GM21723 (cell line): Measurements from ENCODE around the gene PFAS.
"Not testable (repeated sequence)": the region's sequence is repeated elsewhere in the genome, so short reads cannot be mapped to it uniquely, and the experiment has no call there.

Experiments used
- ATAC-seq: cut with Tn5 transposase; IDR thresholded peaks from one replicate; pipeline ENCODE4 v1.9.1; 2021; ENCODE audit warnings: mild to moderate bottlenecking, moderate library complexity; ENCODE audit not compliant: unreplicated experiment

Gene PFAS

GRCh38 chr17:8226536-8227237 lies 22.4 kb upstream of the PFAS start:
- ATAC-seq = no peak

- ATAC-seq = no peak
Observed at GRCh38 chr17:8227238-8227581, 21.9 kb upstream of the PFAS start.

GRCh38 chr17:8231701-8232100 lies 17.4 kb upstream of the PFAS start:
- ATAC-seq = no peak

GRCh38 chr17:8234361-8235270 lies 14.5 kb upstream of the PFAS start:
- ATAC-seq = no peak

DNA sequence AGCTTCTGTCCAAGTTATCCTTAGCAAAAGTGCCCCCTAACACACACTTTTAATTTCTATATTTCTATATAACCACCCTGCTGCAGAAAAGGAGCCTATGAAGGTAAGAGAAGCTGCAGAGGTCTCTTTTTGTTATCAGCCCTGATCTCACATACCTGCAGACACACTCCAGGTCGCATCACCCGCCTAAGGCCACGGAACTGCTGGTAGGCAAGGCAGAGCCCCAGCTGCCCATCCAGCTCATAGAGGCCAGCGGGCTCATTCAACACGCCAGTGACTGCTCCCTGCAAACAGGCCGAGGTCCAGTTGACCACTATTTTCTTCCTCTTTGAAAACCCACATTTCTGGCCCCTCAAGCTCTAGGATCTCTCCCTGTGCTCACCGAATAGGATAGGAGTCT lies 13.4 kb upstream of the PFAS start:
- no peak for ATAC-seq

DNA sequence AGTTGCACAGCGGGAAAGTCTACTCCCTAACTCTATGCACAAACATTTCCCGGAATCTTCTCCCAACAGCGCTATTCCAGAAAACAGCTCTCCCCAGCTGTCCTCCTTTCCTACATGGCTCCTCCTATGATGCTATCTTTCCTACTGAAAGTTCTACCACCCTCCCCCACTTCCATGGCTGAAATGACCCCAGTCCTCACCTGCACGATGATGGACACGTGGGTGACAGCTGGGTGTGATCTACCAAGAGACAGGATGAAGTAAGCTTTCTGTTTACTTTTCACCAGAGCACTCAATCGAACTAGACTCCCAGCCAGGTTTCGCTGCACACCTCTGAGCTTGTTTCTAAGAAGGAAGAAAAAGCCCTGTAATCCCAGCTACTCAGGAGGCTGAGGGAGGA lies 11.9 kb upstream of the PFAS start:
- no peak for ATAC-seq

DNA sequence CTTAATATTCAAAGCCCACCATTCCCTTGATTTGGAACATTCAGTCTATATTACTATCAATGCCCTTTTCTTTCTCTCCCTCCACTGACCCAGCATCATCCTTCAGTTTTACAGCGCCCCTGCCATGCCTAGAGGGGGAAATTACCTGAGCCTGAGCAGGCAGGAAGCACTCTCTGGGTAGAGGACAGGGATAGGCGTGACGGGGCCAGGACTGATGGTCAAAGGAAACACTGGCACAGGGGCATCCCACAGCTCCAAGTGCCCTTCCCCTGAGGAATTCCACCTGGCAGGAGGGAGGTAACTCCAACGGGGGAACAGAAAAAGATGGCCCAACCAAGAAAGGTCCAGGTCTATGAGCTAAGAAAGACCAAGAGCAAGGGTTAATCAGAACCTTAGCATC lies 11.2 kb upstream of the PFAS start:
- ATAC-seq = no peak

DNA sequence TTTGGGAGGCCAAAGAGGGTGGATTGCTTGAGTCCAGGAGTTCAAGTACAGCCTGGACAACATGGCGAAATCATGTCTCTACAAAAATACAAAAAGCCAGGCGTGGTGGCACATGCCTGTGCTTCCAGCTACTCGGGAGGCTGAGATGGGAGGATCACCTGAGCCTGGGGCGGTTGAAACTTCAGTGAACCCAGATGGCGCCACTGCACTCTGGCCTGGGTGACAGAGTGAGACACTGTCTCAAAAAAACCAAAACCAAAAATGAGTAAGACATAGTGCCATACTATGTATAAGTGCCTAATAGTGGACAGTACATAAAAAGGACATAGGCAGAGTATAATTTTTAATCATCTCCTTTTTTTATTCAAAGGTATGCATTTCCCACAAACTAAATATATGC lies 5.3 kb upstream of the PFAS start:
- no peak for ATAC-seq

DNA sequence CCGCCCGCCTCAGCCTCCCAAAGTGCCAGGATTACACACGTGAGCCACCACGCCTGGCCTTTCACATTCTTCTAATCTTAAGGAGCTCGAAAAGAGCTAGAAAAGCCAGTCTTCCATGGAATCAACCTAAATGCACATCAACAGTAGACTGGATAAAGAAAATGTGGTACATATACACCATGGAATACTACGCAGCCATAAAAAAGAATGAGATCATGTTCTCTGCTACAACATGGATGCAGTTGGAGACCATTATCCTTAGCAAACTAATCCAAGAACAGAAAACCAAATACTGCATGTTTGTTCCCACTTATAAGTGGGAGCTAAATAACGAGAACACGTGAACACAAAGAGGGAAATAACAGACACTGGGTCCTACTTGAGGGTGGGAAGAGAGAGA lies 4.3 kb upstream of the PFAS start:
- no peak for ATAC-seq

DNA sequence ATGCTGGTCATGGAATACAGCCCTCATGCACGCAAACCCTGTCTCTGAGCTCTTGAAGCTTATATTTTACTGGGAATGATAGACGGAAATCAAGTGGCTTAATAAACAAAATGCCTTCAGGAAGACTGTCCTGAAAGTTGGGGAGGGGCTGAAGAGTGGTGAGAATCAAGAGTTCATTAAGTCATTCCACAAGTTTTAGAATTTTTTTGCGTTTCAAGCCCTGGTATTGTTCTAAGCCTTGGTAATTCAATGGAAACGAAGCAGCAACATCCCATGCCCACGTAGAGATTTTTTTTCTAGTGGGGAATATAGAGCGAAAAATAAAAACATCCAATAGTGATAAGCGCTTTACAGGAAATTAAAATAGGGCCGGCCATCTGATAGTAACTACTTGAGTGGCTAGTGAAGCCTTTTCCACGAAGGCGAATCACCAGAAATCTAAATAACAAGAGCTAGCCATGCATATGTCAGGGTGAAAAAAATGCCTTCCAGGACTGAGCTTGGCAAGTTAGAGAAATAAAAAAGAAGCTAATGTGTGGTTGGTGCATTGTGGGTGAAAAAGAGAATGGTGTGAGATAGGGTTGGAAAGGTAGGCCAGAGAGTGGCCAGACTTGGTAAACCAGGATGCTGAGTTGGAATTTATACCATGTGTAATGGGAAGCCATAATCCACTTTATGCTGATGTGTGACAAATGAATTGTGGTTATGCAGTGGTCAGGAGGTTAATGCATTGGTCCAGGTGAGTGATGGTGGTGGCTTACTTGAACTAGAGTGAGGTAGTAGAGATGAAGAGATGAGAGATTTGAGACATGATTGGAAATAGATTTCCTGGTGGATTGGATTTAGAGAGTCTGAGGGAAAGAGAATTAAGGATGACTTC lies 772 bp downstream of the PFAS start:
- no peak for ATAC-seq

DNA sequence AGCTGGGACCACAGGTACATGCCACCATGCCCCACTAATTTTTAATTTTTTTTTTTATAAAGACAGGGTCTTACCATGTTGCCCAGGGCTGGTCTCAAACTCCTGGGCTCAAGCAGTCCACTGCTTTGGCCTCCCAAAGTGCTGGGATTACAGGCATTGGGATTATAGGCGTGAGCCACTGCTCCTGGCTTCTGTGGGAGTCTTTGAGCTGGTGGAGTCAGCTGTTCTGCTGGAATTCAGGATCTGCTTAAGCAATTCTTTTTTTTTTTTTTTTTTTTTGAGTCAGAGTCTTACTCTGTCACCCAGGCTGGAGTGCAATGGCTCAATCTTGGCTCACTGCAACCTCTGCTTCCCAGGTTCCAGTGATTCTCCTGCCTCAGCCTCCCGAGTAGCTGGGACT lies 2.3 kb downstream of the PFAS start:
- not testable (repeated sequence) for ATAC-seq

- ATAC-seq = no peak
Observed at GRCh38 chr17:8253801-8254200, 4.7 kb downstream of the PFAS start.

DNA sequence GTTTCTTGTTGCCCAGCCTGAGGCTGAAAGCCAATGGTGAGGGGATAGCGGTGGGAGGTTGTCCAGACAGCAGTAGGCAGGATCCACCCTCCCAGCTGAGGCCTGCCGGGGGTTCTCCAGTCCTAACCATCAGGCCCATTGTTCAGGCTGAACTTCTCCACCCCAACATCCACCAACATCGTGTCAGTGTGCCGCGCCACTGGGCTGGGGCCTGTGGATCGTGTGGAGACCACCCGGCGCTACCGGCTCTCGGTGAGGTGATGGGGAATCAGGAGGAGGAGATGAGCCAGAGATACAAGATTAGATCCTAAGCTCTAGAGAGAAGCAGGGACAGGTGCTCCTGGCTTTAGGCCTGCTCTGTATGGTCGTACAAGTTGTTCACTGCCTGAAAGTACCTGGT lies 5.8 kb downstream of the PFAS start:
- ATAC-seq = no peak

DNA sequence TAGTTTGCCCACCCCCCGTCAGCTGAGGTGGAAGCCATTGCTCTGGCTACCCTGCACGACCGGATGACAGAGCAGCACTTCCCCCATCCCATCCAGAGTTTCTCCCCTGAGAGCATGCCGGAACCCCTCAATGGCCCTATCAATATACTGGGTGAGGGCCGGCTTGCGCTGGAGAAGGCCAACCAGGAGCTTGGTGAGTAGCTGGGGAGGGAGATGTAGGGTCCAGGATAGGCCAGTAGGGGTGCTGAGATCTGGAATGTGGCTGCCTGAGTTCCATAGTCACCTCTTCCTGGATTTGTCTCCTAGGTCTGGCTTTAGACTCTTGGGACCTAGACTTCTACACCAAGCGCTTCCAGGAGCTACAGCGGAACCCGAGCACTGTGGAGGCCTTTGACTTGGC lies 6.4 kb downstream of the PFAS start:
- ATAC-seq = no peak

GRCh38 chr17:8256291-8256690 lies 7.2 kb downstream of the PFAS start:
- no peak for ATAC-seq

- no peak for ATAC-seq
Observed at GRCh38 chr17:8256691-8257090, 7.6 kb downstream of the PFAS start.

DNA sequence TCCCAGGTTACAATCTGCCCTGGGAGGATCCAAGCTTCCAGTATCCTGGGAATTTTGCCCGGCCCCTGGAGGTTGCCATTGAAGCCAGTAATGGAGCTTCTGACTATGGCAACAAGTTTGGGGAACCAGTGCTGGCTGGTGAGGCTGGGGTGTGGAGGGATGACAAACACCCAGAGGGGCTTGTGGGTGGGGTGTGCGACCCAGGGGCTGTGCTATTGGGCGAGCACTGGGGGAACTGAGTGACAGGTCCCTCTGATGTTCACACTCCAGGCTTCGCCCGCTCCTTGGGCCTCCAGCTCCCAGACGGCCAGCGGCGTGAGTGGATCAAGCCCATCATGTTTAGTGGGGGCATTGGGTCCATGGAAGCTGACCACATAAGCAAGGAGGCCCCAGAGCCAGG lies 8.7 kb downstream of the PFAS start:
- ATAC-seq = no peak

DNA sequence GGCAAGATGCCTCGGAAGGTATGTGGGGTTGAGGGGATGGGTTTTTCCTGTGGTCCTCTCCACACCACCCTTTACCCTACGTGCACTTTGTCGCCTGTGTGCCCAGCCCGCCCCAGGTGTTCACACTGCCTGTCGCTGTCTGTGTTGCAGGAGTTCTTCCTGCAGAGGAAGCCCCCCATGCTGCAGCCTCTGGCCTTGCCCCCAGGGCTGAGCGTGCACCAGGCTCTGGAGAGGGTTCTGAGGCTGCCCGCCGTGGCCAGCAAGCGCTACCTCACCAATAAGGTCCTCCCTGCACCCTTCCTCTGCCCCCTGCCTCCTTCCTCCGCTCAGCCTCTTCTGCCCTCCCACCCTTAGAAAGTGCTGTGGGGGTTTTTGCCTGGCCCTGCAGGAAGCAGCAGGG lies 15.2 kb downstream of the PFAS start:
- ATAC-seq = no peak

DNA sequence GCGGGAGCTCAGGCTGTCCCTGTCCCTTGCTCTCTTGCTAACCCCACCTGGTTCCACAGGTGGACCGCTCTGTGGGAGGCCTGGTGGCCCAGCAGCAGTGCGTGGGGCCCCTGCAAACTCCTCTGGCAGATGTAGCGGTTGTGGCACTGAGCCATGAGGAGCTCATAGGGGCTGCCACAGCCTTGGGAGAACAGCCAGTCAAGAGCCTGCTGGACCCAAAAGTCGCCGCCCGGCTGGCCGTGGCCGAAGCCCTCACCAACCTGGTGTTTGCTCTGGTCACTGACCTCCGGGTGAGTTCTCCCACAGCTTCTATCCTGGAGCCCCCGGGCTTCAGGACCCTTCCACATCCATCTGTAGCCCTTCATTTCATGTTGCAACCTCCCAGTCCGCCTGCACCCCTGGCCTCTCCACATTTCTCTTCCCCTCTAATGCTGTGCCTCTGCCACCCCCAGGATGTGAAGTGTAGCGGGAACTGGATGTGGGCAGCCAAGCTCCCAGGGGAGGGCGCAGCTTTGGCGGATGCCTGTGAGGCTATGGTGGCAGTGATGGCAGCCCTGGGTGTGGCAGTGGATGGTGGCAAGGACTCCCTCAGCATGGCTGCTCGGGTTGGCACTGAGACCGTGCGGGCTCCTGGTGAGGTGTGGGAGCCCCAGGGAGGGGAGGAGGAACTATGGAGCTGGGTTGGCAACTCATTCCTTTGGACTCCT lies 15.9 kb downstream of the PFAS start:
- ATAC-seq = no peak

- ATAC-seq = no peak
Observed at GRCh38 chr17:8266648-8267479, 17.8 kb downstream of the PFAS start.
